H9 (cell line): Measurements from ENCODE around the gene FANCG. TPM values are rescaled to one million over a fixed set of nuclear protein-coding genes. Genes with fewer than 3 reads are reported as not detected.

Source experiments
- DNase-seq: peaks from one replicate; pipeline ENCODE4 v3.0.0-alpha.2; 2017
- H2AFZ ChIP-seq: one replicate; pipeline ENCODE4 v1.6.1; 2013; ENCODE audit warnings: mild to moderate bottlenecking, low read length, control low read depth, moderate library complexity
- H2AK5ac ChIP-seq: 2 replicates; pipeline ENCODE4 v1.6.1; 2013; ENCODE audit warnings: low read length, control low read depth, mixed read lengths; ENCODE audit not compliant: insufficient read length
- H2BK120ac ChIP-seq: one replicate; pipeline ENCODE4 v1.6.1; 2013; ENCODE audit warnings: low read depth, mild to moderate bottlenecking, low read length, control low read depth, inconsistent platforms; ENCODE audit not compliant: poor library complexity, severe bottlenecking
- H2BK12ac ChIP-seq: 2 replicates; pipeline ENCODE4 v1.6.1; 2013; ENCODE audit warnings: low read length, control low read depth, mixed read lengths, low read depth; ENCODE audit not compliant: insufficient read length
- H2BK15ac ChIP-seq: 2 replicates; pipeline ENCODE4 v1.6.1; 2013; ENCODE audit warnings: low read depth, low read length, control low read depth
- H2BK20ac ChIP-seq: one replicate; pipeline ENCODE4 v1.6.1; 2013; ENCODE audit warnings: low read depth, mild to moderate bottlenecking, low read length, control low read depth, inconsistent platforms; ENCODE audit not compliant: poor library complexity, severe bottlenecking
- H2BK5ac ChIP-seq: 2 replicates; pipeline ENCODE4 v1.6.1; 2013; ENCODE audit warnings: low read length, control low read depth, mixed read lengths; ENCODE audit not compliant: insufficient read length
- H3K14ac ChIP-seq: 2 replicates; pipeline ENCODE4 v1.6.1; 2013; ENCODE audit warnings: low read length, control low read depth; ENCODE audit not compliant: insufficient read depth
- H3K18ac ChIP-seq: 2 replicates; pipeline ENCODE4 v1.6.1; 2013; ENCODE audit warnings: low read depth, mild to moderate bottlenecking, mixed read lengths, low read length, control low read depth; ENCODE audit not compliant: insufficient read length
- H3K23ac ChIP-seq: 2 replicates; pipeline ENCODE4 v1.6.1; 2013; ENCODE audit warnings: low read length, control low read depth, mixed read lengths, low read depth; ENCODE audit not compliant: insufficient read length
- H3K23me2 ChIP-seq: 2 replicates; pipeline ENCODE4 v1.6.1; 2013; ENCODE audit warnings: low read depth, mild to moderate bottlenecking, mixed read lengths, low read length, control low read depth; ENCODE audit not compliant: insufficient read length, poor library complexity, severe bottlenecking
- H3K27ac ChIP-seq: 2 replicates; pipeline ENCODE4 v1.5.1; 2013; ENCODE audit warnings: low read length, control low read depth, mixed read lengths, low read depth; ENCODE audit not compliant: insufficient read length
- H3K27me3 ChIP-seq: 2 replicates; pipeline ENCODE4 v1.6.1; 2013; ENCODE audit warnings: low read length, control low read depth, inconsistent platforms; ENCODE audit not compliant: insufficient read depth
- H3K4ac ChIP-seq: 2 replicates; pipeline ENCODE4 v1.6.1; 2013; ENCODE audit warnings: low read depth, mild to moderate bottlenecking, control low read depth, inconsistent platforms, low read length, moderate library complexity
- H3K4me1 ChIP-seq: 2 replicates; pipeline ENCODE4 v1.6.1; 2013; ENCODE audit warnings: low read length, control low read depth, inconsistent platforms; ENCODE audit not compliant: insufficient read depth
- H3K4me2 ChIP-seq: 2 replicates; pipeline ENCODE4 v1.6.1; 2013; ENCODE audit warnings: low read length, control low read depth, mixed read lengths; ENCODE audit not compliant: insufficient read length, insufficient read depth
- H3K56ac ChIP-seq: 2 replicates; pipeline ENCODE4 v1.6.1; 2013; ENCODE audit warnings: low read depth, mild to moderate bottlenecking, mixed read lengths, low read length, control low read depth; ENCODE audit not compliant: insufficient read length
- H3K79me1 ChIP-seq: 2 replicates; pipeline ENCODE4 v1.6.1; 2013; ENCODE audit warnings: low read depth, mild to moderate bottlenecking, moderate library complexity, low read length, control low read depth, inconsistent platforms; ENCODE audit not compliant: insufficient read depth, poor library complexity, severe bottlenecking
- H3K79me2 ChIP-seq: 2 replicates; pipeline ENCODE4 v1.6.1; 2013; ENCODE audit warnings: low read length, control low read depth, inconsistent platforms; ENCODE audit not compliant: insufficient read depth
- H3K9ac ChIP-seq: 2 replicates; pipeline ENCODE4 v1.6.1; 2013; ENCODE audit warnings: low read length, control low read depth, mixed read lengths; ENCODE audit not compliant: insufficient read length; ENCODE audit errors: extremely low read depth
- H3K9me3 ChIP-seq: one replicate; pipeline ENCODE4 v1.6.1; 2013; ENCODE audit warnings: low read depth, low read length, inconsistent platforms; ENCODE audit not compliant: control insufficient read depth
- H3T11ph ChIP-seq: one replicate; pipeline ENCODE4 v1.6.1; 2013; ENCODE audit warnings: mild to moderate bottlenecking, low read length, control low read depth, inconsistent platforms
- H4K20me1 ChIP-seq: one replicate; pipeline ENCODE4 v1.6.1; 2013; ENCODE audit not compliant: control insufficient read depth, insufficient read length, insufficient read depth
- H4K5ac ChIP-seq: 2 replicates; pipeline ENCODE4 v1.6.1; 2013; ENCODE audit warnings: low read depth, mild to moderate bottlenecking, mixed read lengths, low read length, control low read depth; ENCODE audit not compliant: insufficient read length
- H4K8ac ChIP-seq: replicated peaks from 2 replicates; pipeline ENCODE4 v1.6.1; 2013; ENCODE audit warnings: low read length, control low read depth, mixed read lengths, low read depth; ENCODE audit not compliant: insufficient read length
- H4K91ac ChIP-seq: 2 replicates; pipeline ENCODE4 v1.6.1; 2013; ENCODE audit warnings: low read depth, mild to moderate bottlenecking, moderate library complexity, mixed read lengths, low read length, control low read depth; ENCODE audit not compliant: insufficient read length
- H3K27ac Mint-ChIP-seq, 3 experiments: 2 replicates in 2 of 3; 3 replicates in 1 of 3; pipeline ENCODE4 v1.8.0; 2020 to 2021; ENCODE audit warnings: mixed read lengths in 3 of 3, mild to moderate bottlenecking in 1 of 3, moderate library complexity in 1 of 3
- H3K27me3 Mint-ChIP-seq: 2 replicates; pipeline ENCODE4 v1.8.0; 2021; ENCODE audit warnings: low read depth, mild to moderate bottlenecking, moderate library complexity, mixed read lengths
- H3K36me3 Mint-ChIP-seq, 3 experiments: 2 replicates in 2 of 3; 3 replicates in 1 of 3; pipeline ENCODE4 v1.8.0; 2020 to 2021; ENCODE audit warnings: low read depth in 3 of 3, mixed read lengths in 3 of 3; ENCODE audit not compliant: insufficient read depth in 1 of 3
- H3K4me1 Mint-ChIP-seq, 2 experiments: 2 replicates each; pipeline ENCODE4 v1.8.0; 2020; ENCODE audit warnings: mixed read lengths in 2 of 2
- H3K4me3 Mint-ChIP-seq, 2 experiments: 2 replicates in 1 of 2; 3 replicates in 1 of 2; pipeline ENCODE4 v1.8.0; 2020 to 2021; ENCODE audit warnings: mild to moderate bottlenecking in 2 of 2, mixed read lengths in 2 of 2, moderate library complexity in 1 of 2
- H3K9me3 Mint-ChIP-seq, 2 experiments: 2 replicates in 1 of 2; 3 replicates in 1 of 2; pipeline ENCODE4 v1.8.0; 2020; ENCODE audit warnings: mild to moderate bottlenecking in 2 of 2, mixed read lengths in 2 of 2, moderate library complexity in 1 of 2
- CTCF ChIP-seq: fragments of 200-600 bp; sonication (generic); conservative IDR thresholded peaks from 3 replicates; pipeline ENCODE4 v1.8.0; 2021; ENCODE audit warnings: antibody characterized with exemption, mild to moderate bottlenecking
- WGBS: extraction: QIAGEN DNeasy Blood & Tissue Kit; methylation state at CpG from one replicate; pipeline ENCODE4 v1.1.7; 2013; ENCODE audit warnings: missing lambda C conversion rate, low lambda C conversion rate, mixed read lengths; ENCODE audit not compliant: insufficient read length; ENCODE audit errors: extremely low coverage; 5-methylcytosine and 5-hydroxymethylcytosine counted together
- total RNA-seq: library from RNA; stranded (reverse); gene quantifications from 2 replicates; pipeline ENCODE4 v1.2.1, GENCODE V29; 2021

FANCG gene
- total RNA-seq, 1 experiment from 2014 or later = 86.9 TPM

GRCh38 chr9:35078066-35078465, 1.7 kb downstream of the FANCG start:
- Mint-ChIP-seq H3K4me3 (peak overlapping the region; percentile 90 to 94), H3K4me1 (peaks cover 16 to 18% of the 10 kb centered on the region in 2 experiments), H3K9me3 (no peaks in the 10 kb centered on the region), H3K36me3 (peaks cover 34 to 52% (median 51%) of the 10 kb centered on the region in 3 experiments; a peak in 6 of 7 replicates), H3K27ac (peak overlapping the region; percentile 3 to 79 (median 49); a peak in 3 of 7 replicates), H3K27me3 (no peaks in the 10 kb centered on the region)
- no peak overlapping the region for H3K14ac ChIP-seq
- no peak overlapping the region for H2BK12ac ChIP-seq
- no peaks in the 10 kb centered on the region for H3K9me3 ChIP-seq
- no peak overlapping the region for H2AK5ac ChIP-seq
- no peaks in the 10 kb centered on the region for H3K27me3 ChIP-seq
- H3K56ac ChIP-seq = no peak overlapping the region
- peaks cover 7% of the 10 kb centered on the region for H3K79me1 ChIP-seq
- H4K8ac ChIP-seq = no peak overlapping the region
- peaks cover 4% of the 10 kb centered on the region; the same call in 1 of the 2 replicates for H3K4me1 ChIP-seq
- no peak overlapping the region for H2AFZ ChIP-seq
- peak overlapping the region; percentile 86 for H3K4me2 ChIP-seq
- no peak overlapping the region for H2BK5ac ChIP-seq
- H2BK20ac ChIP-seq = no peak overlapping the region
- peaks cover 11% of the 10 kb centered on the region for H3K23me2 ChIP-seq
- H4K20me1 ChIP-seq = no peaks in the 10 kb centered on the region
- no peak for TF ChIP-seq CTCF
- H3K79me2 ChIP-seq = peaks cover 10% of the 10 kb centered on the region; the same call in 1 of the 2 replicates
- H3K23ac ChIP-seq = no peak overlapping the region
- no peak overlapping the region for H3K18ac ChIP-seq
- no peak overlapping the region for H3K27ac ChIP-seq
- DNase-seq = no peak
- H3K9ac ChIP-seq = peak overlapping the region; percentile 93
- no peak overlapping the region for H2BK120ac ChIP-seq
- H4K91ac ChIP-seq = no peak overlapping the region
- no peak overlapping the region for H3T11ph ChIP-seq
- no peak overlapping the region for H2BK15ac ChIP-seq
- no peak overlapping the region for H4K5ac ChIP-seq
- H3K4ac ChIP-seq = no peak overlapping the region
- WGBS = no CpG with 5 or more reads among the region's 4 CpGs
